Kidney (tissue), 14 donors: ENCODE measurements around the gene PCSK9. TPM values are rescaled to one million over a fixed set of nuclear protein-coding genes. Genes with fewer than 3 reads are reported as not detected.
A peak's percentile ranks its signal among the peaks of the same experiment; 100 is the strongest.
"Not testable (repeated sequence)": the region's sequence is repeated elsewhere in the genome, so short reads cannot be mapped to it uniquely, and the experiment has no call there.

Experiments
- DNase-seq, 5 donors: peaks; one replicate each; pipeline ENCODE4 v3.0.0-alpha.2; 2013 to 2020
- FAIRE-seq: peaks from 2 replicates; lab custom pipeline; 2012; peaks lifted over from hg19 to GRCh38; lab: Jason Lieb, UNC
- H3K27ac ChIP-seq, 2 donors: one replicate each; pipeline ENCODE4 v1.7.0; 2013; ENCODE audit warnings: low read depth in 2 of 2, low read length in 2 of 2, inconsistent platforms in 1 of 2
- H3K27me3 ChIP-seq: one replicate; pipeline ENCODE4 v1.7.1; 2013; ENCODE audit warnings: low read length, inconsistent platforms; ENCODE audit not compliant: control insufficient read depth, insufficient read depth
- H3K36me3 ChIP-seq, 3 donors: one replicate each; pipeline versions ENCODE4 v1.7.0 to v1.7.1; 2013; ENCODE audit warnings: low read length in 3 of 3, control low read depth in 1 of 3, inconsistent platforms in 1 of 3; ENCODE audit not compliant: insufficient read depth in 3 of 3, control insufficient read depth in 2 of 3
- H3K4me1 ChIP-seq, 3 donors: one replicate each; pipeline versions ENCODE4 v1.7.0 to v1.7.1; 2013; ENCODE audit warnings: low read length in 3 of 3, inconsistent platforms in 1 of 3, low read depth in 1 of 3; ENCODE audit not compliant: control insufficient read depth in 2 of 3, insufficient read depth in 2 of 3
- H3K4me3 ChIP-seq, 3 donors: one replicate each; pipeline versions ENCODE4 v1.7.0 to v1.8.1; 2013; ENCODE audit warnings: low read length in 3 of 3, control low read depth in 1 of 3, inconsistent platforms in 1 of 3
- H3K9ac ChIP-seq, 3 donors: one replicate each; pipeline versions ENCODE4 v1.7.0 to v1.7.1; 2013; ENCODE audit warnings: low read length in 3 of 3, control low read depth in 1 of 3, inconsistent platforms in 1 of 3
- H3K9me3 ChIP-seq, 3 donors: one replicate each; pipeline versions ENCODE4 v1.7.0 to v1.7.1; 2013; ENCODE audit warnings: low read length in 3 of 3, control low read depth in 1 of 3, inconsistent platforms in 1 of 3; ENCODE audit not compliant: control insufficient read depth in 2 of 3, insufficient read depth in 1 of 3
- intact Hi-C: fragments of 100-400 bp; cut with DNase I; formaldehyde crosslinking; loops from one replicate; pipeline ENCODE4 v1.11.1; 2022
- polyA plus RNA-seq: library from polyadenylated mRNA; stranded (reverse); fragments of 350-450 nt; fragmentation: Illumina TruSeq; extraction: RNeasy Lipid Tissue Mini Kit (QIAGEN cat#74804); gene quantifications from one replicate; pipeline ENCODE4 v1.2.3, GENCODE V29; 2014; ENCODE audit warnings: low read depth, low replicate concordance; ENCODE audit not compliant: insufficient read depth
- total RNA-seq: library from RNA; stranded (reverse); fragmentation: NEBNext Ultra II Directional; extraction: Animal tissue kit (Norgen Biotek cat#: 25700); gene quantifications from one replicate; pipeline ENCODE4 v1.2.1, GENCODE V29; 2021
- TF ChIP-seq, protein P1 (sequence below): IDR thresholded peaks from 3 replicates; pipeline ENCODE4 v1.5.1; 2012; ENCODE audit warnings: mild to moderate bottlenecking, moderate library complexity, borderline replicate concordance; ENCODE audit not compliant: insufficient read depth; ENCODE audit errors: extremely low read depth
- donor health status: control.
- donor health status: control.
- donor health status: control.
- donor health status: control.
- donor health status: control.
- donor health status: DM: yes; HTN: yes; CAD: no.
- donor health status: Normal renal cell carcinoma (clear cell type).

The PCSK9 gene
- total and polyA plus RNA-seq, 2 donors from 2014 or later = 0.13 to 0.28 TPM

DNA sequence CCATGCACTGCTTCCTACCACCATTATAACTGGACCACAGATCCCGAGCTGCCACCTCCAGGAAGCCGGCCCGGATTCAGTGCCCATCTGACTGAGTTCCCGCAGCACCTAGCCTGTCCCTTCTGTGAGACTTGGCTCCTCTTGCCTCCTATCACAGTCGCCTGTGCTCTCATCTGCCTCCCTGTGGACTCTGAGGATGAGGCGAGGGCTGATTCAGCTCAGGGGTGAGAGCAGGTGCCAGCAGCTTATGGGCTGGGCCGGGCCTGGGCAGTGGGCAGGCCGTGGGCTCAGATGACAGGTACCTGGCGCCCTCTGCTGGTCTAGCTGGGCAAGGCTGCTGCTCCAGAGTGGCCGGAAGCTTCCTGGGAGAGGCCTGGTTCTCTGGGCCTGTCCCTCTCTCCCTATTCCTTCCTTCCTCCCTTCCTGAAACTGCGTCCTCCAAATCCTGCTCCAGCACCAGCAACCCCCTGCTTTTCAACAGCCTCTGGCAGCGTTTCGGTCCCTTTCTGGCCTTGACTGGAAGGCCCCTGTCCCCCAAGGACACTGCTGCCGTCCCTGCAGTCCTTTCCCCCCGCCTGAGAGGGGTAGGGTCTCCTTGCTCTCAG is 17.3 kb upstream of the PCSK9 start:
- FAIRE-seq = peak; percentile 37
- no peaks in the 10 kb centered on the region for H3K4me1 ChIP-seq

GRCh38 chr1:55024163-55024562 is 15.2 kb upstream of the PCSK9 start:
- H3K27me3 ChIP-seq, intact Hi-C loops, H3K4me3 ChIP-seq, H3K4me1 ChIP-seq, H3K27ac ChIP-seq, H3K9me3 ChIP-seq, FAIRE-seq, H3K36me3 ChIP-seq, DNase-seq, H3K9ac ChIP-seq: not testable (repeated sequence)

More for the DNA sequence above, 17.3 kb upstream of the PCSK9 start:
- Histone ChIP-seq H3K27me3 (no peaks in the 10 kb centered on the region), H3K27ac (no peak overlapping the region), H3K9ac (peak overlapping the region in 1 of 3 donors; percentile 16), H3K36me3 (no peaks in the 10 kb centered on the region), H3K4me3 (no peak overlapping the region), H3K9me3 (no peaks in the 10 kb centered on the region)
- peak; percentile 91 to 95 (median 93) for DNase-seq
- TF ChIP-seq, protein P1, sequence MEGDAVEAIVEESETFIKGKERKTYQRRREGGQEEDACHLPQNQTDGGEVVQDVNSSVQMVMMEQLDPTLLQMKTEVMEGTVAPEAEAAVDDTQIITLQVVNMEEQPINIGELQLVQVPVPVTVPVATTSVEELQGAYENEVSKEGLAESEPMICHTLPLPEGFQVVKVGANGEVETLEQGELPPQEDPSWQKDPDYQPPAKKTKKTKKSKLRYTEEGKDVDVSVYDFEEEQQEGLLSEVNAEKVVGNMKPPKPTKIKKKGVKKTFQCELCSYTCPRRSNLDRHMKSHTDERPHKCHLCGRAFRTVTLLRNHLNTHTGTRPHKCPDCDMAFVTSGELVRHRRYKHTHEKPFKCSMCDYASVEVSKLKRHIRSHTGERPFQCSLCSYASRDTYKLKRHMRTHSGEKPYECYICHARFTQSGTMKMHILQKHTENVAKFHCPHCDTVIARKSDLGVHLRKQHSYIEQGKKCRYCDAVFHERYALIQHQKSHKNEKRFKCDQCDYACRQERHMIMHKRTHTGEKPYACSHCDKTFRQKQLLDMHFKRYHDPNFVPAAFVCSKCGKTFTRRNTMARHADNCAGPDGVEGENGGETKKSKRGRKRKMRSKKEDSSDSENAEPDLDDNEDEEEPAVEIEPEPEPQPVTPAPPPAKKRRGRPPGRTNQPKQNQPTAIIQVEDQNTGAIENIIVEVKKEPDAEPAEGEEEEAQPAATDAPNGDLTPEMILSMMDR = peak; percentile 74
- intact Hi-C loops = no loop called here

DNA sequence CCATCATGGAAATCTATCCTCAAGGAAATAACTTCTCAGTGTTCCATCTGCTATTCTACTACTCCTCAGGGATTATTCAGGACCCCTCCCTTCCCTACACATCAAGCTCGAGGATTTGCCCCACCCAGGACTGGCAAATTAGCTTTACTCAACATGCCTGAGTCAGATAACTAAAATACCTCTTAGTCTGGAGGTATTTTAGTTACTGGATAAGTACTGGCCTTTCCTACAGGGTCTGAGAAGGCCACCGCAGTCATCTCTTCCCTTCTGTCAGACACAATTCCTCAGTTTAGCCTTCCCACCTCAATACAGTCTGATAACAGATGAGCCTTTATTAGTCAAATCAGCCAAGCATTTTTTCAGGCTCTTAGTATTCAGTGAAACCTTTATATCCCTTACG is 12.7 kb upstream of the PCSK9 start:
- FAIRE-seq, H3K9me3 ChIP-seq, H3K9ac ChIP-seq, DNase-seq, H3K27ac ChIP-seq, H3K36me3 ChIP-seq, H3K27me3 ChIP-seq, H3K4me1 ChIP-seq, H3K4me3 ChIP-seq, intact Hi-C loops: not testable (repeated sequence)

- H3K4me1 ChIP-seq, H3K27ac ChIP-seq, FAIRE-seq, DNase-seq, H3K27me3 ChIP-seq, H3K36me3 ChIP-seq, H3K4me3 ChIP-seq, H3K9me3 ChIP-seq, H3K9ac ChIP-seq, intact Hi-C loops: not testable (repeated sequence)
These were observed 8.2 kb upstream of the PCSK9 start for GRCh38 chr1:55031098-55031497.

DNA sequence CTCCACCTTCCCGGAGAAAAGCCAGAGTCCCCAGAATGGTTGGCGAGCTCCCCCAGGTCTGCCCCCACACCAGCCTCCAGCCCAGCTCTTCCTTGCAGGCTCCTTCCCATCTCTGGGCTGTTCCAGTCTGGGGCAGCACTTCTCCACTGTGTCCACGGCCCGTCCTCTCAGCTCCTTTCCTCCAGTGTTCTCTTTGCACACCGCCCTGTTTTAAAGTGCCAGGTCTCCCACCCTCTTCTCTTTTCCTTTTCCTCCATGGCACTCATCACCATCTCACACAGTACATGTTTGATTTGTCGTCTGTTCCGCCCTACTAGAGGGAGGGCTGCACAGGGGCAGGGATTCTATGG is 6.1 kb upstream of the PCSK9 start:
- TF ChIP-seq, protein P1 = no peak
- no peak for FAIRE-seq
- Histone ChIP-seq H3K4me3 (no peak overlapping the region), H3K36me3 (no peaks in the 10 kb centered on the region), H3K4me1 (no peaks in the 10 kb centered on the region), H3K27ac (no peak overlapping the region), H3K27me3 (peaks cover 9% of the 10 kb centered on the region), H3K9ac (no peak overlapping the region), H3K9me3 (no peaks in the 10 kb centered on the region)
- DNase-seq = no peak
- intact Hi-C loops = no loop called here
